Measurements from ENCODE around the gene ARSI.
A peak's percentile ranks its signal among the peaks of the same experiment; 100 is the strongest.

The ARSI gene

GRCh38 chr5:150326707-150327106, 24.0 kb upstream of the ARSI start:
- DNase-seq, result no peak

- no peak for DNase-seq
Measured at GRCh38 chr5:150325426-150325825, 22.7 kb upstream of the ARSI start.

- no peak for DNase-seq
Measured at GRCh38 chr5:150323819-150324218, 21.1 kb upstream of the ARSI start.

GRCh38 chr5:150323092-150323491, 20.4 kb upstream of the ARSI start:
- no peak for DNase-seq

GRCh38 chr5:150322202-150322601, 19.5 kb upstream of the ARSI start:
- DNase-seq, result no peak

- no peak for DNase-seq
Measured at GRCh38 chr5:150321784-150322183, 19.1 kb upstream of the ARSI start.

- DNase-seq, result no peak
Measured at GRCh38 chr5:150321211-150321610, 18.5 kb upstream of the ARSI start.

- no peak for DNase-seq
Measured at GRCh38 chr5:150320044-150320613, 17.4 kb upstream of the ARSI start.

- no peak for DNase-seq
Measured at GRCh38 chr5:150319484-150319790, 16.7 kb upstream of the ARSI start.

- DNase-seq, result no peak
Measured at GRCh38 chr5:150318613-150319483, 16.1 kb upstream of the ARSI start.

- DNase-seq, result peak; percentile 86
Measured at GRCh38 chr5:150317048-150318003, 14.6 kb upstream of the ARSI start.

GRCh38 chr5:150316320-150316719, 13.6 kb upstream of the ARSI start:
- DNase-seq, result no peak

- no peak for DNase-seq
Measured at GRCh38 chr5:150315245-150315644, 12.5 kb upstream of the ARSI start.

GRCh38 chr5:150313921-150314716, 11.4 kb upstream of the ARSI start:
- DNase-seq, result no peak

- no peak for DNase-seq
Measured at GRCh38 chr5:150313501-150313900, 10.8 kb upstream of the ARSI start.

GRCh38 chr5:150312518-150312917, 9.8 kb upstream of the ARSI start:
- DNase-seq, result no peak

- no peak for DNase-seq
Measured at GRCh38 chr5:150311015-150311692, 8.4 kb upstream of the ARSI start.

- no peak for DNase-seq
Measured at GRCh38 chr5:150310246-150310645, 7.5 kb upstream of the ARSI start.

GRCh38 chr5:150309886-150310239, 7.2 kb upstream of the ARSI start:
- no peak for DNase-seq

- DNase-seq, result no peak
Measured at GRCh38 chr5:150309101-150309885, 6.6 kb upstream of the ARSI start.

Data from 8988T (cell line).